Tibial nerve (tissue), 4 donors: ENCODE data around the gene KLHL36. TPM values are rescaled to one million over a fixed set of nuclear protein-coding genes. Genes with fewer than 3 reads are reported as not detected.

Source experiments
- DNase-seq, 2 donors: peaks; one replicate each; pipeline ENCODE4 v3.0.0-alpha.2; 2019; ENCODE audit warnings: low spot score in 2 of 2
- H3K27ac ChIP-seq, 4 donors: fragments of 200-600 bp; sonication (generic) in 3 of 4; one replicate each; pipeline ENCODE4 v1.5.1; 2017 to 2019; ENCODE audit warnings: mild to moderate bottlenecking in 1 of 4
- H3K27me3 ChIP-seq, 2 donors: fragments of 200-600 bp; sonication (generic) in 1 of 2; one replicate each; pipeline versions ENCODE4 v1.5.1 to v1.6.0; 2017 to 2019
- H3K36me3 ChIP-seq, 3 donors: fragments of 200-600 bp; sonication (generic); one replicate each; pipeline ENCODE4 v1.5.1; 2018 to 2019
- H3K4me1 ChIP-seq, 4 donors: fragments of 200-600 bp; sonication (generic) in 3 of 4; one replicate each; pipeline ENCODE4 v1.5.1; 2017 to 2019
- H3K4me3 ChIP-seq, 4 donors: fragments of 200-600 bp; sonication (generic) in 3 of 4; one replicate each; pipeline ENCODE4 v1.5.1; 2017 to 2019; ENCODE audit warnings: mild to moderate bottlenecking in 1 of 4, moderate library complexity in 1 of 4
- H3K9me3 ChIP-seq, 4 donors: fragments of 200-600 bp; sonication (generic) in 3 of 4; one replicate each; pipeline ENCODE4 v1.5.1; 2017 to 2019
- POLR2A ChIP-seq, 2 donors: fragments of 450-650 bp; IDR thresholded peaks; one replicate each; pipeline ENCODE4 v1.6.1; 2017; ENCODE audit warnings: antibody characterized with exemption in 2 of 2, mild to moderate bottlenecking in 2 of 2, moderate library complexity in 2 of 2
- WGBS, 2 donors: methylation state at CpG; one replicate each; pipeline ENCODE4 v1.1.5; 2018; 5-methylcytosine and 5-hydroxymethylcytosine counted together
- total RNA-seq, 4 donors: library from RNA; depleted of rRNA; stranded (reverse); fragments of >200 nt; gene quantifications; one replicate each; pipeline ENCODE4 v1.1.0, GENCODE V29; 2016
- TF ChIP-seq, protein P1 (sequence below), 5 experiments: fragments of 200-600 bp in 3 of 5; fragments of 450-650 bp in 2 of 5; sonication (generic) in 3 of 5; IDR thresholded peaks; one replicate each; pipeline ENCODE4 v1.5.1; 2016 to 2019; ENCODE audit warnings: antibody characterized with exemption in 5 of 5, mild to moderate bottlenecking in 3 of 5, moderate library complexity in 2 of 5

KLHL36 gene
- total RNA-seq, 4 donors from 2014 or later = 60.1 to 75.3 (median 66.0) TPM

DNA sequence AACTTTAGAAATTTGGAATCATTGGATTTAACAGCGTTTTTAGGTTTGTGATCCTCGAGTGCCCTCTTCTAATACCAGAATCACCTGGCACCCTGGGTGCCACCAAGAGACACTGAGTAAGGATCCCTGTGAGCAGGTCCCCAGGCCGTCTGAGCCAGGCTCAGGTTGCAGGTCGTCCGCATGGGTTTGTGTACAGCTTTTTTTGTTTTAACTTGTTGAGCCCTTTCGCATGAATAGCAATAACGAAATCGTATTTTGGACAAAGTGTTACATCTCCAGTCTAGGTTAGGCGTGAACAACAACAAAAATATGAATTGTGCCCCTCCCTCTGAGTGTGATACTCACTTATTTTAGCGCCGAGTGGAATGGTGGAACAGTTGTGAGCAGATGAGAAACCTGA is 62.4 kb downstream of the KLHL36 start:
- 87 to 90% methylated on average over 11 of the region's 11 CpGs for WGBS, 2 donors

More for the DNA sequence above, 62.4 kb downstream of the KLHL36 start:
- no peak overlapping the region for H3K4me3 ChIP-seq
- no peaks in the 10 kb centered on the region for H3K36me3 ChIP-seq
- H3K4me1 ChIP-seq = peaks cover 0 to 48% (median 5%) of the 10 kb centered on the region in 4 donors
- DNase-seq = no peak
- TF ChIP-seq, protein P1, sequence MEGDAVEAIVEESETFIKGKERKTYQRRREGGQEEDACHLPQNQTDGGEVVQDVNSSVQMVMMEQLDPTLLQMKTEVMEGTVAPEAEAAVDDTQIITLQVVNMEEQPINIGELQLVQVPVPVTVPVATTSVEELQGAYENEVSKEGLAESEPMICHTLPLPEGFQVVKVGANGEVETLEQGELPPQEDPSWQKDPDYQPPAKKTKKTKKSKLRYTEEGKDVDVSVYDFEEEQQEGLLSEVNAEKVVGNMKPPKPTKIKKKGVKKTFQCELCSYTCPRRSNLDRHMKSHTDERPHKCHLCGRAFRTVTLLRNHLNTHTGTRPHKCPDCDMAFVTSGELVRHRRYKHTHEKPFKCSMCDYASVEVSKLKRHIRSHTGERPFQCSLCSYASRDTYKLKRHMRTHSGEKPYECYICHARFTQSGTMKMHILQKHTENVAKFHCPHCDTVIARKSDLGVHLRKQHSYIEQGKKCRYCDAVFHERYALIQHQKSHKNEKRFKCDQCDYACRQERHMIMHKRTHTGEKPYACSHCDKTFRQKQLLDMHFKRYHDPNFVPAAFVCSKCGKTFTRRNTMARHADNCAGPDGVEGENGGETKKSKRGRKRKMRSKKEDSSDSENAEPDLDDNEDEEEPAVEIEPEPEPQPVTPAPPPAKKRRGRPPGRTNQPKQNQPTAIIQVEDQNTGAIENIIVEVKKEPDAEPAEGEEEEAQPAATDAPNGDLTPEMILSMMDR (IDR thresholded peaks at IDR 0.05) = no peak
- TF ChIP-seq POLR2A (IDR thresholded peaks at IDR 0.05) = no peak
- no peaks in the 10 kb centered on the region for H3K27me3 ChIP-seq
- H3K9me3 ChIP-seq = no peaks in the 10 kb centered on the region
- H3K27ac ChIP-seq = no peak overlapping the region

Other genes with a start within 250 kb of the KLHL36 start
- 10 to 100 TPM in 3 of 4 donors, 1 to 10 TPM in 1; 9.2 to 15.9 (median 14.3) TPM for gene MEAK7, start 143.9 kb upstream of the KLHL36 start, total RNA-seq
- gene COTL1, start 30.4 kb upstream of the KLHL36 start, total RNA-seq = 10 to 100 TPM; 29.9 to 84.9 (median 52.6) TPM
- 10 to 100 TPM; 31.7 to 56.1 (median 43.2) TPM for gene USP10, start 51.5 kb downstream of the KLHL36 start, total RNA-seq
- gene CRISPLD2, start 171.5 kb downstream of the KLHL36 start, total RNA-seq = 100 to 1,000 TPM; 136 to 232 (median 207) TPM